IPS-NIHi7 (cell line): ENCODE data around the gene UBASH3B.

Source experiments
- DNase-seq: peaks from one replicate; pipeline ENCODE4 v3.0.0; 2012; ENCODE audit warnings: mixed read lengths; ENCODE audit errors: extremely low spot score

Gene UBASH3B

DNA sequence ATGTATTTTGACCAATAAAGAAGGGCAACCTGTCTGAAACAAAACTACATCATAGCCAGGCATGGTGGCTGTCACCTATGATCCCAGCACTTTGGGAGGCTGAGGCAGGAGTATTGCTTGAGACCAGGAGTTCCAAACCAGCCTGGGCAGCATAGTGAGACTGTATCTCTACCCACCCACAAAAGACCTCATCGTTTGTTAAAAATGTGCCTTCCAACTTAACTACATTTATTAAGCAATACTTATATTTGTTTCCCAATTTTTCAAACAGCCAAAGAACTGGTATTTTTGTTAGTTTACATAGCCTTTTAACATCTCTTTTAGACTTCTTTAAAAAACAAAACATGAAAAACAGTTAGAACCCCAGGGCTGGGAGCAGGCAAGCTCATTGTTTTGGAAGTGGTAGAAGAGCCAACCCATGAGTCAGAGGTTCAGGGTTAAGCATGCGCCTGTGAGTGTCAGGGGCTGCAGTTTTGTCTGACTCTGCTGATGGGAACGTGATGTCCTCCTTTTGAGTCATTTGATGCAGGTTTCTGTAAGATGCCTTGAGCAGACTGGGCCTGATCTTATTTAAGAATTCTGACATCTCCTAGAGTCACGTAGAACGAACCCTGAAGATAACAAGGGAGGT, 128.9 kb downstream of the UBASH3B start:
- DNase-seq, result no peak

DNA sequence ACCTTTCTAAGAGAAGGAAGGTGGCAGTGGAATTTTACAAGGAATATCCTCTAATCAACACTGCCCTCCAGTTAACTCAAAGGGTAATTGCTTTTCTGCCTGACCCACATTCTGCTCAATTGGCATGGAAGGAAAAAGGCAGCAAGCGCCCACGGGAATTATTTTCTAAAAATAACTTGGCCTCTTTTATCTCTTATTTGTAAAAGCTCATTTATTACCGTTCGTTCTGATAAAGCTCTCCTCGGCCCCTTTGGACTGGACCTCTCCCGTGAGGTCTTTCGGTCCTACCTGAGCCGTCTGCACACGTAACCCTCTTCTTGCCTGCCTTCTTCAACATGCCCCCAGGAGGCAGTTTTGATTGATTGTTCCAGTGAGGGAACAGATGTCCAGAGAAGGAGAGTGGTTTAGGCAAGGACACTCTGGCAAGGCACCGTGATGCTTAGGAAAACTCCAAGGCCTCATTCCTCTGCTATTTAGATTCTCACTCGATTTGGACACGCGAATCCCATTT, 129.6 kb downstream of the UBASH3B start:
- DNase-seq, result no peak

DNA sequence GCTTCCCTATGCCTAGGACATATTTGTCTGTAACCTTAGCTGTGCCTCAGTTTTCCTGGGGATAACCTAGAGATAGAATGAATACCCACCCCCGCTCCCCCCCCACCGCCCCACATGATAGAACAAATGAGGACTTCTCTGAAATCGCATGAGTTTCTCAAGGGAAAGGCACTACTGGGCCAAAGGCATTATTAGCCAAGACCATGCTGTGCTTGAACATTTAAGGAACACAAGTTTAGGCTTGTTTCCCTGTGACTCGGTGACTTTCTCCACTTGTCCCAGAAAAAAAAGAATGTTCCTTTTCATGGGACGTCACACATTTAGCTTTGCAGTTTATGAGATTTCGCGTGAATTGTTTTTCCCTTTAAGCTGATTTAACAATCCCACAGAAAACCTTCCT, 131.4 kb downstream of the UBASH3B start:
- DNase-seq, result no peak

- no peak for DNase-seq
Observed at GRCh38 chr11:122788781-122789535, 133.4 kb downstream of the UBASH3B start.

DNA sequence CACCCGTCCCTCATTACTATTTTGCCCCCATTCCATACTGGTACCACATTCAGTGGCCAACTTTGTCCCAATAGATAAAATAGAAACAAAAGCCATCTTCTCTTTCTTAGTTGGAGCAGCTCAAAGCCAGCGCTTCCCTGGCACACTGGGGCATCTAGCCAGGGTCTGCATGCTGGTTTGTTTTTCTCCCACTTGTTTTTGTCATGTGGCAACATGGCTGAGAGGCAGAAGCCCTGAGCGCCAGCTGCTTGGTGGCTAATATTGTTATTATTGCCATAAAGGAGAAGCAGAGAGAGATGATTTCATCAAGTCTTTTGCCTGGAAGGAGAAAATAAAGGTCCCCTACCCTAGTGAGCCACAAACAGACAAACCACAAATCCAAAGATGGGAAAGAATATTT, 134.4 kb downstream of the UBASH3B start:
- DNase-seq, result no peak

DNA sequence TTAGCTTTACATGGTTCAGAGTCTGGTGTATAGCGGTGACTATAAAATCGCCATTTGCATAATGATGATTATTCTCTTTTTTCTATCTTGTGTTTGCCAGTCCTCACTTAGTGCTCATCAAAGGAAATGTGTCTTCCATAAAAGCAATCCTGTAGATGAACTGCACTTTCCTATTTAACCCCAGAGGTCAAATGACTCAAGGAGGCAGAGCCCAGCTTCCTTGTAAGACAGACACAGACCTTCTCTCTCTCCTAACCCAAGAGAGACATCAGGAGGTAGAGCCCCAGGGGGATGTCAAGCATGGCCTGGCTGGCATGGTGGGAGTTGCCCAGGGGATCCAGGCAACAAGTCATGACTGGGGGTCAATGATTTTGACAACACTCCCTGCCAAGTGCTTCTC, 135.9 kb downstream of the UBASH3B start:
- DNase-seq, result no peak

DNA sequence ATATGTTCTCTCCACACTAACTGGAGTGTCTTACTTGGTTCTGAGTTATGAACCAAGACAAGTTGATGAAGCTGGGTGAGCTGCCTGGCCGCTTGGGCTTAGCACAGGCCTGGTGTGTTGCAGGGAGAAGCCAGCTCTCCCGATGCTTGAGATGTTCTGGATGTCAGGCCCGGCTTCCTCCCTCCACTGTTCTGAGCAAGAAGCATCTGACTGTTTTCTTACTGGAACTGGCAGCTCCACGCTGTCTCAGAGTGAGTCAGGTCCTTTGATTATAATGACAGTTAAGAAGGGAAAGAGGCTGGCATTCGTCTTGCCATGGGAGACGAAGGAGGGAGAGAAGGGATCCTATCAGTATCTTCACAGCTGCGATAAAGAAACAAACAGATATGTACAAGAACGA, 136.3 kb downstream of the UBASH3B start:
- DNase-seq, result no peak

DNA sequence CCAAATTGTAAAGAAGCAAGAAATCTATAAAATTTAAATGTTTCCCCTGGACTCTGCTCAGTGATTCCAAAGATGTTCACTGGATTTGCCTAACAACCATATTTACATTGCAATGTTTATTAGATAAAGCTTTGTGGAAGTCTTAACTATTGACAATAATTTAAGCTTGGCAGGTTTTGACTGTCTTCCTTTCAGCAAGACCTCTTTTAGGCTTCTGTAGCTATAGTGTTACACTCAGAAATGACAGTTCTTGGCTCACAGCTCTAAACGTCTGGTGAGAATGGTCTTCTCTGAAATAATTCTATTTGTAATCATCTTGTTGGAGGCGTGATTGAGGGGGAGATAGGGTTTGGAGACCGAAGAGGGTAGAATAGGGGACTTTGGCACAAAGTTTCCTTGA, 138.0 kb downstream of the UBASH3B start:
- DNase-seq, result no peak

DNA sequence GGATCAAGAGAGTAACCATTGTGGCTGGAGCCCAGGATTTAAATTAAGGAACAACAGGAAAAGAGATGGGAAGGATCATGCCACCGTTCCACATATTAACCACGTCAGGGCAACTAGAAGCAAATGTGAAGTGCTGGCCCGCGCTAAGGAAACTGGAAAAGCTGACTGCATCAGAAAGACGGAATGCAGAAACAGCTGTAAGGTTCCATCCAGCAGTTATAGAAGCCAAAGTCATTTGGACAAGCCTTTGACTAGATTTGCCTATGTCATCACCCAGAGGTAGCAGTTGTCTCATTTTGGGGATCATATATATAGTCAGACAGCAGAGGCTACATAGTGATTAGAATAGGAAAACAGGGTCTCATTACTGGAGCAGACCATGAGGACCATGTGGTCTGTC, 139.8 kb downstream of the UBASH3B start:
- DNase-seq, result no peak

DNA sequence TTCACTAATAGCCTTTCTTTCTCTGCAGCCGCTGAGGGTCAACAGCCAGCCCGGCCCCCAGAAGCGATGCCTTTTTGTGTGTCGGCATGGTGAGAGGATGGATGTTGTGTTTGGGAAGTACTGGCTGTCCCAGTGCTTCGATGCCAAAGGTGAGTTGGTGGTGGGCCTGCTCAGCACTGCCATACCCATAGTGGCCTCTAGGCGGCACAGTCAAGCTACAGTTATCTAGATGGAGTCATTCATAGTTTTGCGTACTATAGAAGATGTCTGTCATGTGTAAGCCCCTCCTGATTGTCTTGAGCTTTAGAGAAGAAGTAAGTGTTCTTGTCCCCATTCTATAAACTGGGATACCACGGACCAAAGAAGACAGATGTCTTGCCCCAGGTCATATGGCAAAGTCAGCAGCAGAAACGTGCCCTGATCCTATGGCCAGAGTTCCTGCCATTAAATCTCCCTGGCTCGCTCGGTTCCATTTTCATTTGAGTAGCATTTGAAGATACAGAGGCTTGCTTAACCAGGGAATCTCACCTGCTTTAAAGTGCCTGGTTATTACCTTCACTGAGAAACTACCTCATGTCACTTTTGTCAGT, 140.7 kb downstream of the UBASH3B start:
- DNase-seq, result peak; percentile 83

DNA sequence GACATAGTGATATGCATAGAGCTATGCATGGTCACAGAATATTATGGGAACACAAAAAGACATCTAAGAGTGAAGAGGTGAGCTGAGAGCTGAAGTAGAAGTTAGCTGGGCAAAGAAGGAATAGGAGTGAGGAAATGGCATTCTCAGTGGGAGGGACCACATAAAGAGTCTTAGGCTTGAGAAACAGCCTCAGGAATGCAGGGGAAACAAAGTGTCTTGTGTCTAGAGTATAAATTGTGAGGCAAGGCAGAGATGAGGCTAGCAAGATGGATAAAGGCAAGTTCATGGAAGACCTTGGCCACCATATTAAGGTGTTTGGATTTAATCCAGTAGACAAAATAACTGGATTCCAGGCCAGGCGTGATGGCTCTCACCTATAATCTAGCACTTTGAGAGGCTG, 142.1 kb downstream of the UBASH3B start:
- no peak for DNase-seq

GRCh38 chr11:122799406-122800105, 144.0 kb downstream of the UBASH3B start:
- no peak for DNase-seq

DNA sequence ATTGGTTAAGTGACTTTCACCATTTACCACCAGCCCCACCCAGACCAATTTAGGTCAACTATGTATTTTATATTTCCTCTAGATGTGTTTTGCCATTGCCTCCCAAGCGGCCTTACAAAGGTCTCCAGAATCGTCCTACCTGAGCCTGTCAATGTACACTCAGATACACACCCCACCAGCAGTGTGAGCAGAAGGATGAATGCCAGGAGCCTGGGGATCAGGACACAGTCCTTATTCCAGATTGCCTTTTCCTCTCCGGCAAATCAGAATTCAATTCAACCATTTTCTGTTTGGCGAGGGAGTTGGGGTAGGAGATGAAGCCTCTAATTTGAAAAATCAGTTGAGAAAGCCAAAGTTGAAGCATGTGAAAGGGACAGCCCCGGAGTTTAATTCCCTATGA, 147.4 kb downstream of the UBASH3B start:
- DNase-seq, result no peak

DNA sequence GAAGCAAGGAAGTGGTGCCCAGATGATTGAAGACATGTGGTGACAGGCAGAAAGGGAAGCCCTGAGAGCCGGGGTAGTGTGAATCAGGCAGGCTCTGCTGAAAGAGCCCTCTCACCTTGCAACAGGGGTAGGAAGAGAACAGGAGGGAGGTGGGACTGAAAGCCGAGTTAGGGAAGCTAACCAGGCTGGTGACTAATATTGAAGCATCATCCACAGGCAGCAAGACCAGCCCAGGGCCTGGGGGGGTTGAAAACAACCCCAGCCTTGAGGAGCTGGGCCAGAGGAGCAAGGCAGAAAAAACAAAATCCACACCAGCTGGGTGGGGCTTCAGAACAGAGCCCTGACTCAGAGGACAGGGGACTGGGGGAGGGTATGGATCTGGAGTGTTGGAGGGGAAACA, 147.8 kb downstream of the UBASH3B start:
- DNase-seq, result no peak

- DNase-seq, result no peak
Observed at GRCh38 chr11:122803716-122804115, 148.2 kb downstream of the UBASH3B start.

- DNase-seq, result no peak
Observed at GRCh38 chr11:122804161-122804560, 148.6 kb downstream of the UBASH3B start.

GRCh38 chr11:122804796-122805195, 149.3 kb downstream of the UBASH3B start:
- DNase-seq, result peak; percentile 50

GRCh38 chr11:122807731-122808477, 152.4 kb downstream of the UBASH3B start:
- no peak for DNase-seq

GRCh38 chr11:122808478-122808869, 153.0 kb downstream of the UBASH3B start:
- DNase-seq, result no peak

DNA sequence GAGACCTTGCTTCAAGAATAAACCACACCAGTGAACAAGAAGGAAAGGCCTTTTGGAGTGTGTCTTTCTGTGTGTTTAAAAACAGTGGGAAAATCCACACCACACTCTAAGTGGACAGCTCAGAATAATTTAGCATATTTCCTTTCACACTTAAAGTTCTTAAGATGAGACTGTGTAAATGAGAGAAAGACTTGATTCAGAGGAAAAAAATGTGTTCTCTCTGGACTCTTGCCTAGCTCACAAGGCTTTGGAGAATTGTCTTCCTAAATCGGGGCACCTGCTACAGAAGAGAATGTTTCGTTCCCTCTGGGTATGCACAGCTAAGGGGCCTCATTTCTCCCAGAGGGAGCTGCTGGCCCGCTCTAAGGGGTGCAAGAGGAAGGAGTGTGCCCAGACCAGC, 154.3 kb downstream of the UBASH3B start:
- no peak for DNase-seq

DNA sequence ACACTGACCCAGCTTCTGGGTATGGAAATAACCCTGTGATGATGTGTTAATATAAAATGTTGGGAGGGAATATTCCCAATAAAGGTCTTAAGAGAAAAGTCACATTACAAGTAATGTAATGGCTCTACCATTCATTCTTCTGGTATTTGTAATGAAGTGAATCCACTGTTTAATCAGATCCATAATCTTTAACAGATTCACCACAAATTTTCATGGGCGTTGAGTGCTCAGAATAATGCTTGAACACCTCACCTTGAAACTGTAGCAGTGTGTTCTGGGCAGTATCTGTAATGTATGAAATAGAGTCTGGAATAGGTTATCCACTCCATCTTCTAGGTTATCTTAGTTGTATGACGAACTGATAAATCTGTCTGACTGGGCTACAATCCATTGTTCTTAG, 156.2 kb downstream of the UBASH3B start:
- no peak for DNase-seq

- no peak for DNase-seq
Observed at GRCh38 chr11:122812638-122813037, 157.1 kb downstream of the UBASH3B start.
